Measurements from ENCODE around the gene CAPZA2. TPM values are rescaled to one million over a fixed set of nuclear protein-coding genes. Genes with fewer than 3 reads are reported as not detected.
A peak's percentile ranks its signal among the peaks of the same experiment; 100 is the strongest.

Gene CAPZA2
- total RNA-seq, 1 donor from 2014 or later = 283 TPM

DNA sequence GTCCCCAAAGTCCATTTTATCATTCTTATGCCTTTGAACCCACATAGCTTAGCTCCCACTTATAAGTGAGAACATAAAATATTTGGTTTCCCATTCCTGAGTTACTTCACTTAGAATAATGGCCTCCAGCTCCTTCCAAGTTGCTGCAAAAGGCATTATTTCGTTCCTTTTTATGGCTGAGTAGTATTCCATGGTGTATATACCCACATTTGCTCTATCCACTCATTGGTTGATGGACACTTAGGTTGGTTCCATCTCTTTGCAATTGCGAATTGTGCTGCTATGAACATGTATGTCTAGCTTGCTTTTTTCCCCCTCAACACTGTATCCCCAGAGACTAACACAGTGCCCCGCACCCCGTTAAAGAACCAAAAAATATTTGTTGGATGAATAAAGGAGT lies 670 bp upstream of the CAPZA2 start:
- no peak for DNase-seq (ENCODE audit: low read depth)

- peak; percentile 56 for DNase-seq (ENCODE audit: low read depth)
Measured at GRCh38 chr7:116862951-116863670, 724 bp downstream of the CAPZA2 start.

DNA sequence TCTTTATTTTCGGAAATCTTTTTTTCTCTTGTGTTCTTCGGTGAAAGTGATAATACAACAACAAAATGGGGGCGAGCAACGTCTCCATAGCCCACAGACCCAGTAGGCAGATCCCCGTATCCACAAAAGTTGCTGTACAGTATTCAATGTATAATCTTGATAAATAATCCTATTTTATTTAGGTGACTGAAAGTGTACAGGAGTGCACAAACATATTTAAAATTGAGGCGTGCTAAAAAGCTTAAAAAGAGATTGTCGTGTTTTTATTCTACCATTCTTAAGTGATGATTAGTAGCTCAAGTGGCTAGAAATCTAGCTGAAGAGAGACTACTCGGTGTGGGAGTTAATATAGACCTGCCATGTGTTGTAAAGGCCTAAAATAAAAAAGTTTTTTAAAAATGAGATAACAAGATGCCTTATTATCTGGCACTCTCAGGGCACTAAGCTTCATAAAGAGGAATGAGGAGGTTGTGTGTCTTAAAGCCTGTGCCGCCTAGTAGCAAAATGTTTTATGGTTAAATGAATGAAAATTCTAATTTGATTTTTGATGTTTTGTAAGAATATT lies 1.6 kb downstream of the CAPZA2 start:
- no peak for DNase-seq (ENCODE audit: low read depth)

DNA sequence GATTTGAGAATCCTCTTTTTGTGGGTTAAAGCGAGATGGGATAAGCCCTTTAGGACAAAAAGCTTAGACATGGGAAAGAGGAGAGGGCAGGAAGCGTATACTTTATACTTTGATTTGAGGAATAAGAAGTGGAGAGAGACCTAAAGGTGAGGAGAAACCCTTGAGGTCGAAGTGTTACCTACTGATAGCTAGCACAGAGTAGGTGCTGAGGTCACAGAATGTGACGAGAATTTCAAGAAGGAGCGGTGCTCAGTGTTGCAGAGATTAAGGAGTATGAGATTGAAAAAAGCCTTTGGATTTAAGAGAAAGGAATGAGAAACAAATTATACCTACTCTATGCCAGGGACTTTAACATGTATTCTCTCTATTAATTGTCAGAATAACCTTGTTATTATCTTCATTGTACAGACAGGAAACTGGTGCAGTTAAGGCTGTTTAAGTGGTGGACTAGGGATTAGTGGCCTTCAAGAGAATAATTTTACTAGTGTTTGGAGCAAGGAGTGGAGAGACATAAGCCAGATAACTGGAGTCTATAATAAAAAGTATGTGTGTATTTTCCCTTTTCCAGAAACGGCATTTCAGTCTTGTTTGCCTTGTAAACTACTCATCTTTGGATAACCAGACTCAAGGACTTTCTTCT lies 8.8 kb downstream of the CAPZA2 start:
- DNase-seq (ENCODE audit: low read depth) = no peak

GRCh38 chr7:116872026-116872425 lies 9.6 kb downstream of the CAPZA2 start:
- no peak for DNase-seq (ENCODE audit: low read depth)

- no peak for DNase-seq (ENCODE audit: low read depth)
Measured at GRCh38 chr7:116873619-116874018, 11.2 kb downstream of the CAPZA2 start.

DNA sequence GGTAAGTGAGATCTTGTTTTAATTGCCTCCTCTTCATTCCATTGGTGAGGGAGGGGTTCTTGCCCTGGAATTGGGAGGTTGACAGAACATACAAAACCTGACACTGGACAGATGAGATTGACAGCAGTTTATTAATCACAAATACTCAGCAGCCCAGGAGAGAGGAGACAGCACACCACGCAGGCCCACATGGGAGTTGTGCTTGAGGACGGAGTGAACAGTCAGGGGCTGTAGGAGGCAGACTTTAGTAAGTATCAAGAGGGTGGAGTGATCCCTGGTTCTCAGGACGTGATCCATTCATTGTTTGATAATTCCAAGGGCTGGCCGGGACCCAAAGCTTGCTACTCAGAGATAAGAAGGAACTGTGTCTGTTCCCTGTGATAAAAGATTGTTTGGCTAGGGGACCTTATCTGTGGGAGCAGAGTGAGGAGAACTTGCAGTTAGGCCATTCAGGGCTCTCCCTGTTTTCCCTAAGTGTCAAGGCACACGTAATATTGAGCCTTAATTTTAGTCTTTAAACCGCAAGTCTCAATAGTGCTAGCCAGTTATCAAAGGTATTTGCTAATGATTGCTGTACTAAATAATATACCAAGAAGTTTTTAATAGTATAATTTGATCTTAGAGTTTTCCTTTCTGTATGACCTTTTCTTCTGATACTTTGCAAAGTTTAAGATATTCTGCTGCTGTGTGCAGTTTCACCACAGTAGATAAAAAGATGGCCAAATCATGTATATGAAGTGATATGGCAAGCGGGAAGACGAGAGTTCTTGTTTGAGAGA lies 14.5 kb downstream of the CAPZA2 start:
- no peak for DNase-seq (ENCODE audit: low read depth)

DNA sequence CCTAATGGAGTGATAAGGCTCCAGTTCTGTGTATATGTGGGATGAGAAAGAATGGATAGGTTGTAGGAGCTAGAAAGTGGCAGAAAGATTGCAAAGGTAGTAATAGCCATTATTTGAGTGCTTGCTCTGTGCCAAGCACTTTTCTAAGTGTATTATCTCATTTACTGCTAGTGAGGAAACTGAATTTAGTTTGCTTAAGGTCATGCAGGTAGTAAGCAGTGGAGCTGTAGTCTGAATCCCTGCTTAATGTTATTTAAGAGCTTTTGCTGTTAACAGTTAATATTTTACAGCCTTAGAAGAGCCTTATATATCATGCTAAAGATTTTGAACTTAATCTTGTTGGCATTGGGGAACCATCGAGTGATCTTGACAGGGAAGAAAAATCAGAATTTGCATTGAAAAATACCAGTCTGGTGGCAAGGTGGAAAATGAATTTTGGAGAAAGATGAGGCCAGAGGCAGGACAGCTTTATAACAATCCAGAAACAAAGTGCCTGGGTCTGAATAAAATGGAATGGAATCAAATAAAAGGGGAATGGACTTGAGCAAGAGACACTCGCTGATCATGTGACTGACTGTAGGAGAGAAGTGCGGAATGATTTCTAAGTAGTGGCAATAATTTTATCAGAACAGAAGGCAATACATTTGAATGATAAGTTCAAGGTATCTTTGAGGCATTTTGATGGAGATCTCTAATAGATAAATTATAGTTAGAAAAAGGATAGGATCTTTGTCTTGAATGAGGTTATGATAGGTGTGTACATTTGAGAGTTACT lies 15.2 kb downstream of the CAPZA2 start:
- no peak for DNase-seq (ENCODE audit: low read depth)

- no peak for DNase-seq (ENCODE audit: low read depth)
Measured at GRCh38 chr7:116884691-116885090, 22.3 kb downstream of the CAPZA2 start.

GRCh38 chr7:116885724-116886123 lies 23.3 kb downstream of the CAPZA2 start:
- no peak for DNase-seq (ENCODE audit: low read depth)

DNA sequence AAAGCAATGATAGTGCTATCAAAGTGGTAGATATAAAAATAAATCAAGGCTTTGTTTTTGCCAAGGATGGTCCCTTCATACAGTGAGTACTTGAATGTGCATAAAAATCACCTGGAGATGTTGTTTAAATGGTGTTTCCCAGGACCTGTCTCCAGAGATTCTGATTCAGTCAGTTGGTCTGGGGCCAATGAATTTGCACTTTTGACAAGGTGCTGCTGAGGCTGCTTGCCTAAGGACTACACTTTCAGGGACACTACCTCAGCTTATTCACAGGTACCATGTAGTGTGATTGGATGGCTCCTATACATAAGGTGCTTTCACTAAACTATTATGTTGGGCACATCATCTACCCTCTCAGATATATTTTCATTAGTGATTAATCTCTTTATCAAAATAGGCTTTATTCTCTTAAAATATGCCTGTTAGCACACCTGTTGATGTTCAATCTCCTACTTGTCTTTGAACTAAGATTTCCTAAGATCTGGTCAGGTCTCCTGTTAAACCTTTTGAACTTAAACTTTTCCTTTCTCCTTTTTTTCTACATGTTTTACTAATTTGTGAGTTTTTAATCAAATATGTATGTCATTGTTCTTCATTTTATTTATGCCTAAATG lies 24.3 kb downstream of the CAPZA2 start:
- DNase-seq (ENCODE audit: low read depth) = no peak

GRCh38 chr7:116888895-116889294 lies 26.5 kb downstream of the CAPZA2 start:
- no peak for DNase-seq (ENCODE audit: low read depth)

DNA sequence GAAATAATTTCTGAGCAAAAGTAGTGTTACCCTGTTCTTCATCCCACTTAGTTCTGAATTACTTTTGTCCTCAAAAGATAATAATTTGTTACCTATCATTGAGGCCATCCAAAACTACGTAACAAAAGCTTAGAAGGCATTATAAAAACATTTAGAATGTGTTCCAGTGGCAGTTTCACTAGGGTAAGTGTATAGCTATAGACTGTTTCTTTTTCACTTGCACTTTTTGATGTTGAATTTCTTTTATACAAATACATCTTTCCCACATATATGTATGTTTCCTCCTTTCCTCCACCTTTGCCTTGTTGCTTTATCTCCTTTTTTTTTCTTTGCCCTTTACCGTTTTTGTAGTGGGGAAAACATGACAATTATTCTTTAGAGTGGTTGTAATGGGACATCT lies 33.5 kb downstream of the CAPZA2 start:
- DNase-seq (ENCODE audit: low read depth) = no peak

DNA sequence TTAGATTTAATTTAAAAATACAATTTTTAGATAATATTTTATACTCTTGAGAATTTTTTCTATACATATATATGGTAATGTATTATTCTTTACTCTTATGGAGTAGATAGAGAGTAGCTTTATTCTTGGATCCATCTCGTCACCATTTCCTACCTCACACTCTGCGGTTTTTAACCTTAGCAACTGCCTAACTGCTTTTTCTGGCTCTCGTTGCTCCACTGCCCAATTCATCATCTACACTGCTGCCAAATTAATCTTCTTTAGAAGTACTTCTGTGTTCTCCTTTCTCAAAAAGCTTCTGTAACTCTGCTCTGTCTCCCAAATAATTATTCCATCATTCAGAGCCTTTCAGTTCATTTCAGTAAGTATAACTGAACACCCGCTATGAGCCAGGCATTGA lies 35.3 kb downstream of the CAPZA2 start:
- no peak for DNase-seq (ENCODE audit: low read depth)

DNA sequence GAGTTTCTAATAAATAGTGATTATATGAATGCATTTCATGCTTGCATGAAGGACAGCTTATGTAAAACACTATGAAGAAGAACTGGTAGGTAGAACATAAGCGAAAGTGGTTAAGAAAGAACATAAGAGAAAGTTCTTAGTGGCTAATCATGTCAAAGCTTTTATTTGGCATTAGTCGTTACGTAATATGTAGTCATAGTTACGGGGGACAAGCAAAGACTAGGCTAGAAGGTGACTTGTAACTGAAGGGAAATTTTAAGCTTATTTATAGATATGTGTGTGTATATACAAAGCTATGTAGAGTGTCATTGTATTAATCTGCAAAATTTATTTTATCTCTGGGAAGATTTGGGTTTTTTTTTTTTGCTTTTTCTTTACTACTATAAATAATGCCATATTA lies 36.9 kb downstream of the CAPZA2 start:
- no peak for DNase-seq (ENCODE audit: low read depth)

DNA sequence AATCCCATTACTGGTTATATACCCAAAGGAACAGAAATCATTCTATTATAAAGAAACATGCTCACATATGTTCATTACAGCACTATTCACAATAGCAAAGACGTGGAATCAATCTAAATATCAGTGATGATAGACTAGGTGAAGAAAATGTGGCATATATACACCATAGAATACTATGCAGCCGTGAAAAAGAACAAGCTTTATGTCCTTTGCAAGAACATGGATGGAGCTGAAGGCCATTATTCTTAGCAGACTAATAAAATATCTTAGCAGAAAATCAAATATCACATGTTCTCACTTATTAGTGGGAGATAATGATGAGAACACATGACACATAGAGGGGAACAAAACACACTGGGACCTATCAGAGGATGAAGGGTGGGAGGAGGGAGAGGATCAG lies 38.8 kb downstream of the CAPZA2 start:
- DNase-seq (ENCODE audit: low read depth) = no peak

- no peak for DNase-seq (ENCODE audit: low read depth)
Measured at GRCh38 chr7:116902867-116903266, 40.5 kb downstream of the CAPZA2 start.

GRCh38 chr7:116906391-116906790 lies 44.0 kb downstream of the CAPZA2 start:
- no peak for DNase-seq (ENCODE audit: low read depth)

DNA sequence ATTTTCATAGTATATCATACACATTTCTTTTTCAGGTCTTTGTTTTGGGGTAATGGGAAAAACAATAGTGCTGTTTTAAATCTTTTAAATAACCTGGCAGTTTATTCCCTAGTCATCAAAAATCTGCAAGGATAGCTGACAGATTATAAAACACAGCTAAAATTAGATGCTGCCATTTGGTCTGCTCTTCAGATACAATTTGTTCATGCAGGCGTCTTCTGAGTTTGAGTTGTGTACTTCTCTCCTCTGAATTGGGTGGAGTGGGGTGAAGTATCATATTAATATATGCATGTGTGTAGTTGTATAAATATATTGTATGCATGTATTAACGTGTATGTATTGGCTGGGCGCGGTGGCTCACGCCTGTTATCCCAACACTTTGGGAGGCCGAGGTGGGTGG lies 48.0 kb downstream of the CAPZA2 start:
- DNase-seq (ENCODE audit: low read depth) = peak; percentile 15

- DNase-seq (ENCODE audit: low read depth) = no peak
Measured at GRCh38 chr7:116911801-116912200, 49.4 kb downstream of the CAPZA2 start.

Data from myocyte (in vitro differentiated cells).